Measurements from ENCODE around the gene HIGD2A. TPM values are rescaled to one million over a fixed set of nuclear protein-coding genes. Genes with fewer than 3 reads are reported as not detected.
A peak's percentile ranks its signal among the peaks of the same experiment; 100 is the strongest.

Gene HIGD2A
- total RNA-seq, 1 experiment from 2014 or later: 133 TPM

DNA sequence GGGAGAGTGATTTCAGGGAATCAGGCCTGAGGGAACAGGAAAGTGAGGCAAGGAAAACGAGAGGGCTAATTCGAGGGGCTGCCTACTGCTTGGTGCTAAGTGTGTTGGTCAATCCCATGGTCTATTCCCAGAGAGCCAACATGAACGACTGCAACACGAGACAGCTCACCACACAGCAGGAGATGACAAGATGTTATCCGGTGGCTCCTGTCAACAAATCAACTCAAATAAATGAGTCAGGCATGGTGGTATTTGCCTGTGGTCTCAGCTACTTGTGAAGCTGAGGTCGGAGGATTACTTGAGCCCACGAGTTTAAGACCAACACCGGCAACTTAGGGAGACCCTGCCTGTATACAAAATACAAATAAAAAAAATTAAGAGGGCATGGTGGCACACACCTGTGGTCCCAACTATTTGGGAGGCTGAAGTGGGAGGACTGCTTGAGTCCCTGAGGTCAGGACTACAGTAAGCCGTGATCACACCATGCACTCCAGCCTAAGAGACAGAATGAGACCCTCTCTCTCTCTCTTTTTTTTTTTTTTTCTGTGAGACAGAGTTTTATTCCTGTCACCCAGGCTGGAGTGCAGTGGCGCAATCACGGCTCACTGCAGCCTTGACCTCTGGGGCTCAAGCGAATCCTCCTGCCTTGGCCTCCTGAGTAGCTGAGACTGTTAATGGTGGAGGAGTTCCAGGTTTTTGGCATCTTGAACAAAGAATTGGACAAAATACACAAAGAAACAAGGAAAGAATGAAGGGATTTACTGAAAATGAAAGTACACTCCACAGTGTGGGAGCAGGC, 50.6 kb downstream of the HIGD2A start:
- no peaks in the 10 kb centered on the region for H3K27me3 ChIP-seq (ENCODE audit: insufficient read depth, low read depth)
- no peaks in the 10 kb centered on the region for H3K36me3 ChIP-seq (ENCODE audit: low read depth)
- H4K20me1 ChIP-seq (ENCODE audit: insufficient read depth): no peaks in the 10 kb centered on the region
- H3K79me2 ChIP-seq (ENCODE audit: low read depth): no peaks in the 10 kb centered on the region
- no peaks in the 10 kb centered on the region for H3K9me3 ChIP-seq (ENCODE audit: insufficient read depth, low read depth)
- peak overlapping the region; percentile 69 for H3K27ac ChIP-seq
- peaks cover 54% of the 10 kb centered on the region for H3K4me1 ChIP-seq (replicated peaks; ENCODE audit: insufficient read depth)
- H3K4me3 ChIP-seq: no peak overlapping the region
- intact Hi-C loops (cut with micrococcal nuclease; ENCODE audit: unreplicated experiment): no loop called here
- ChIA-PET CTCF (interaction anchor here (0.6 to 0.7 kb wide), 2 partner anchors 23 to 207 kb away, joined by 4 to 5 read pairs; partner anchors contain the start of gene CLTB), POLR2A (ENCODE audit: unreplicated experiment) (interaction anchor here (0.7 to 1.0 kb wide), 3 partner anchors 15 to 176 kb away, joined by 3 to 13 read pairs (median 3); no protein-coding TSS in a partner anchor)
- TF ChIP-seq, protein P1, sequence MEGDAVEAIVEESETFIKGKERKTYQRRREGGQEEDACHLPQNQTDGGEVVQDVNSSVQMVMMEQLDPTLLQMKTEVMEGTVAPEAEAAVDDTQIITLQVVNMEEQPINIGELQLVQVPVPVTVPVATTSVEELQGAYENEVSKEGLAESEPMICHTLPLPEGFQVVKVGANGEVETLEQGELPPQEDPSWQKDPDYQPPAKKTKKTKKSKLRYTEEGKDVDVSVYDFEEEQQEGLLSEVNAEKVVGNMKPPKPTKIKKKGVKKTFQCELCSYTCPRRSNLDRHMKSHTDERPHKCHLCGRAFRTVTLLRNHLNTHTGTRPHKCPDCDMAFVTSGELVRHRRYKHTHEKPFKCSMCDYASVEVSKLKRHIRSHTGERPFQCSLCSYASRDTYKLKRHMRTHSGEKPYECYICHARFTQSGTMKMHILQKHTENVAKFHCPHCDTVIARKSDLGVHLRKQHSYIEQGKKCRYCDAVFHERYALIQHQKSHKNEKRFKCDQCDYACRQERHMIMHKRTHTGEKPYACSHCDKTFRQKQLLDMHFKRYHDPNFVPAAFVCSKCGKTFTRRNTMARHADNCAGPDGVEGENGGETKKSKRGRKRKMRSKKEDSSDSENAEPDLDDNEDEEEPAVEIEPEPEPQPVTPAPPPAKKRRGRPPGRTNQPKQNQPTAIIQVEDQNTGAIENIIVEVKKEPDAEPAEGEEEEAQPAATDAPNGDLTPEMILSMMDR (conservative IDR thresholded peaks at IDR 0.05): no peak
- no peak for TF ChIP-seq EZH2 (IDR thresholded peaks at IDR 0.05; ENCODE audit: low read depth)
- no peaks in the 10 kb centered on the region for H3K9me2 ChIP-seq (ENCODE audit: insufficient read depth)
- BruUV-seq (replicated peaks): no TSS peak
- peak overlapping the region; percentile 56 for H3K4me2 ChIP-seq
- peaks cover 47% of the 10 kb centered on the region for H3F3A ChIP-seq (ENCODE audit: insufficient read depth, low read depth)
- H2AFZ ChIP-seq: peak overlapping the region; percentile 34; the same call in 1 of the 2 replicates
- DNase-seq: peak; percentile 46 to 94

Small RNA genes lying within 50 kb of the gene (microRNA-seq; reads per million reads assigned to microRNA genes)
- gene MIR1271 (ENCODE audit: borderline number of aligned reads, borderline replicate concordance): not detected

Other genes with a start within 250 kb of the HIGD2A start
- 6.5 and 7.3 TPM in 2 replicates for gene SIMC1, start 150.3 kb upstream of the HIGD2A start, total RNA-seq (2021)
- 115 and 122 TPM in 2 replicates for gene KIAA1191, start 27.0 kb upstream of the HIGD2A start, total RNA-seq (2021)
- 0.85 and 1.2 TPM in 2 replicates for gene ARL10, start 23.3 kb upstream of the HIGD2A start, total RNA-seq (2021)
- 31.5 and 35.8 TPM in 2 replicates for gene NOP16, start 153 bp upstream of the HIGD2A start, total RNA-seq (2021)
- 123 and 126 TPM in 2 replicates for gene CLTB, start 27.8 kb downstream of the HIGD2A start, total RNA-seq (2021)
- 41.2 and 59.7 TPM in 2 replicates for gene FAF2, start 59.6 kb downstream of the HIGD2A start, total RNA-seq (2021)
- gene RNF44, start 148.7 kb downstream of the HIGD2A start, total RNA-seq (2021): 87.4 and 94.2 TPM in 2 replicates
- not detected in 2 replicates for gene CDHR2, start 160.6 kb downstream of the HIGD2A start, total RNA-seq (2021)
- 7.2 and 11.0 TPM in 2 replicates for gene GPRIN1, start 221.4 kb downstream of the HIGD2A start, total RNA-seq (2021)
- gene SNCB, start 241.8 kb downstream of the HIGD2A start, total RNA-seq (2021): not detected in 2 replicates
- gene EIF4E1B, start 241.9 kb downstream of the HIGD2A start, total RNA-seq (2021): not detected in 2 replicates